ENCODE data around the gene BTBD17.

The BTBD17 gene

DNA sequence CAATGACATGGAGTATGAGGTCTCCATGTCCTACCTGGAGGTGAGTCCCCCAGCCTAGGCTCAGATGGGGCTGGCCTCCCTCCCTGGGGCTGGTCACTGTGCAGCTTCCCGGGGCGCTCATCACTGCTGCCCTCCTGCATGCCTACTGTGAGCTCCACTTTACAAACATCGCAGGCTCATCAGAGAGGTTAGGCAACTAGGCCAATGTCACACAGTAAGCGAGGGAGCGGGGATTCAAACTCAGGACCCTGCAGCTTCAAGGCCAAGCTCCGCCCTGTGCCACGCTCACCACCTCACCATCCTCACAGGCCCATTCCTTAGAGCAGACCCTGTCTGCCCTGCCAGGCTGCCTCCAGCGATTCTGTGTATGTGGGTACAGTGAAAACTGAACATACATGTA is 18.5 kb downstream of the BTBD17 start:
- no peak for DNase-seq (ENCODE audit: low read depth, low spot score)
- CTCF ChIA-PET = no interaction called here
- POLR2A ChIA-PET = interaction anchor here (0.6 kb wide), 1 partner anchor 38 kb away, joined by 3 read pairs; no protein-coding TSS in a partner anchor
- TF ChIP-seq, protein P1, sequence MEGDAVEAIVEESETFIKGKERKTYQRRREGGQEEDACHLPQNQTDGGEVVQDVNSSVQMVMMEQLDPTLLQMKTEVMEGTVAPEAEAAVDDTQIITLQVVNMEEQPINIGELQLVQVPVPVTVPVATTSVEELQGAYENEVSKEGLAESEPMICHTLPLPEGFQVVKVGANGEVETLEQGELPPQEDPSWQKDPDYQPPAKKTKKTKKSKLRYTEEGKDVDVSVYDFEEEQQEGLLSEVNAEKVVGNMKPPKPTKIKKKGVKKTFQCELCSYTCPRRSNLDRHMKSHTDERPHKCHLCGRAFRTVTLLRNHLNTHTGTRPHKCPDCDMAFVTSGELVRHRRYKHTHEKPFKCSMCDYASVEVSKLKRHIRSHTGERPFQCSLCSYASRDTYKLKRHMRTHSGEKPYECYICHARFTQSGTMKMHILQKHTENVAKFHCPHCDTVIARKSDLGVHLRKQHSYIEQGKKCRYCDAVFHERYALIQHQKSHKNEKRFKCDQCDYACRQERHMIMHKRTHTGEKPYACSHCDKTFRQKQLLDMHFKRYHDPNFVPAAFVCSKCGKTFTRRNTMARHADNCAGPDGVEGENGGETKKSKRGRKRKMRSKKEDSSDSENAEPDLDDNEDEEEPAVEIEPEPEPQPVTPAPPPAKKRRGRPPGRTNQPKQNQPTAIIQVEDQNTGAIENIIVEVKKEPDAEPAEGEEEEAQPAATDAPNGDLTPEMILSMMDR (IDR thresholded peaks at IDR 0.05; ENCODE audit: insufficient read depth, low read length, missing control alignments) = no peak
- H3K4me3 ChIP-seq (ENCODE audit: low read depth, low read length) = no peak overlapping the region

DNA sequence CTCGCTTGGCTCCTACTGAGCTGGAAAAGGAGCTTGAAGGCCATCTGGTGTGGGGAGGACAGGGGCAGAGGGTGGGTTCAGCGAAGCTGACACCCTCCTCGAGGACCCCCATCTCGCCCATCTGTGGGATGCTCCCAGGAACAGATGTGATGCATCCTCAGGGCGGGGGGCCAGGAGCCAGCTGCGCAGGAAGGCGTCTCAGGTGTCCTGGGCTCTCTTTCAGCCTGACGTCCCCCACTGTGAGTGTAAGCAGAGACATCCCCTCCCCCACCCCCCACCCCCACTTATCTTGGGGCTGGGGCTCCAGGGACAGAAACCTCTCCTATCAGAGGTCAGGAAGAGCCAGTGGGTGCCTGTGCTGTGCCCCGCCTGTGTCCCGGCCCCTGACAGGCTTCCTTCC is 19.4 kb downstream of the BTBD17 start:
- no peak for DNase-seq (ENCODE audit: low read depth, low spot score)
- TF ChIP-seq, protein P1 (IDR thresholded peaks at IDR 0.05; ENCODE audit: insufficient read depth, low read length, missing control alignments) = no peak
- ChIA-PET CTCF (no interaction called here), POLR2A (no interaction called here)
- no peak overlapping the region for H3K4me3 ChIP-seq (ENCODE audit: low read depth, low read length)

DNA sequence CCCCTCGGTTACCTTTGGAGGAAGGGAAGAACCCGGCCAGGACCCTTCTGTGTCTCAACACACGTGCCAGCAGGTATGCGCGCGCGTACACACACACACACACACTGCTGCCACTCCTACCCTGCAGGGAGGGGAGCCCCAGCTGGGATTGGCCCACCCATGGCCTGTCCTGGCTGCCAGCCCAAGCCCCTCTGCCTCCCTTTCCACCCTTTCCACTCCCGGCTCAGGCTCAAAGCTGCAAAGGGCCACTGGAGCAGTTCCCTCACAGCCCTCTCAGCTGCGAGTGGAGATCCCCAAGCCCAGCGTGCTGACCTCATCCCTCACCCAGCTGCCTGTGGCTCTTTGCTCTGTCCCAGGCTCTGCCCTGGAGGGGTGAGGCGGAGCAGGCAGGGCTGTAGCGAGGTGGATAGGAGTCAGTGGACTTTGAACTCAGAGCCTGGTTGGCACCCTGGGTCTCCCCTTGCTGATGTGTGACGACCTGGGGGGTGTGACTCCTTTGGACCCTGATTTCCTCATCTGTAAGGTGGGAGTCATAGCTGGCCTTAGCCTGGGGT is 21.1 kb downstream of the BTBD17 start:
- POLR2A ChIA-PET = no interaction called here
- CTCF ChIA-PET = no interaction called here

DNA sequence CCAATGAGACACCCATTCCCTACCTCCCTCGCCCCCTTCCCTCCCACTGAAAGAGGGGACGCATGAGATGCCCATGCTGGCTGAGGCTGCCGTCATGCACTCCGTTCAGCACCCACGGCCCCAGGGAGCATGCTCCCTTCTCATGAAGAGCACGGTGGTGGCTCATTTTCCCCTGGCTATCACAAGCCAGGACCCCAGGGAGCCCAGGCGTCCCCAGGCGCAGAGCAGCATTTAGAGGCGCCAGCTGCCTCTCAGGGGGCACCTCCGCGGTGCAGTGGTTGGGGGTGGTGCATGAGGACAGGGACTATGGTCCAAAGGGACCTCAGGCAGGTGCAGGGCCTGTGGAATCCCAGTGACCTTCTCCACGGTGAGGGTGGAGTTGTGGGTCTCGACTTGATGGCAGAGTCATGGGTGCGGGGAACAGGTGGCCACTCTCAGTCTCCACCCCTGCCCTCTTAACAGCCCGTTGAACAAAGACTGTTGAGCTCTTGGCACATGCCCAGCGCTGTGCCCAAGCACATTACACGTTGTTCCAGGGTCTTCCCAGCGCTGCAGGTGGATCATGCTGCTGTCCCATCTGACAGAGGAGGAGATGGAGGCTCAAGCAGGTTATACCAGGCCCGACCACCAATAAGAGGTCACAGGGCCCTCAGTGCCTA is 22.0 kb downstream of the BTBD17 start:
- POLR2A ChIA-PET = no interaction called here
- no peak overlapping the region for H3K4me3 ChIP-seq (ENCODE audit: low read depth, low read length)
- TF ChIP-seq, protein P1 (IDR thresholded peaks at IDR 0.05; ENCODE audit: insufficient read depth, low read length, missing control alignments) = no peak
- no peak for DNase-seq (ENCODE audit: low read depth, low spot score)
- CTCF ChIA-PET = no interaction called here

More for the DNA sequence above, 21.1 kb downstream of the BTBD17 start:
- DNase-seq (ENCODE audit: low read depth, low spot score) = no peak
- H3K4me3 ChIP-seq (ENCODE audit: low read depth, low read length) = no peak overlapping the region
- TF ChIP-seq, protein P1 (IDR thresholded peaks at IDR 0.05; ENCODE audit: insufficient read depth, low read length, missing control alignments) = no peak

DNA sequence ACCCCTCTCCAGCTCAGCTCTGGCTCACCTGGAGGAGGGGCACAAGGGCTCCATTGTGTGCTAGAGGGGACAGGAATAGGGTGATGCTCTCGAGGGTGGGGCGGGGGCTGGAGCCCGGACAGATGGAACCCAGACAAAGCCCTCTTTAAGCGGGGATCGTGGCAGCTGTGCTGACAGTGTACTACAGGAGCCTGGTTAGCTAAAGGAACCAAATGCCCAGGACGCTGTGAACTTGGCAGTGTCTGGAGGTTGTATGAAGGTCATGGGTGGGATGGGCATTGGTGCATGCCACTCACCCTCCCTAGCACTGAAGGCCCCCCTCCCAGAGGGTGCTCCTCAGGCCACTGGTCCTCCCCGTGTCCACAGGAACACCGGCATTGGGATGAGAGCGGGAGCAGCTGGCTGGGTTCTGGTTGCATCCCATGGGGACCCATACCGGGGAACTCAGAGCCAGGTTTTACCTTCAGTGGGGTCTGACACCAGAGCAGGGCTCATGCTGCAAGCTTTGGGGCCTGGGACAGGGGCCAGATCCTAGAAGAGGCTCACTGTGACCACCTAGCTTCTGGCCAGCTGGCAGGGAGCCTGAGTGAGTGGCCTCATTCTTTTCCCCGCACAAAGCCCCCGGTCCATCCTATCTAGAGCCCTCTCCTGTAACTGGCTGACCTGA is 23.7 kb downstream of the BTBD17 start:
- CTCF ChIA-PET = no interaction called here
- TF ChIP-seq, protein P1 (IDR thresholded peaks at IDR 0.05; ENCODE audit: insufficient read depth, low read length, missing control alignments) = no peak

DNA sequence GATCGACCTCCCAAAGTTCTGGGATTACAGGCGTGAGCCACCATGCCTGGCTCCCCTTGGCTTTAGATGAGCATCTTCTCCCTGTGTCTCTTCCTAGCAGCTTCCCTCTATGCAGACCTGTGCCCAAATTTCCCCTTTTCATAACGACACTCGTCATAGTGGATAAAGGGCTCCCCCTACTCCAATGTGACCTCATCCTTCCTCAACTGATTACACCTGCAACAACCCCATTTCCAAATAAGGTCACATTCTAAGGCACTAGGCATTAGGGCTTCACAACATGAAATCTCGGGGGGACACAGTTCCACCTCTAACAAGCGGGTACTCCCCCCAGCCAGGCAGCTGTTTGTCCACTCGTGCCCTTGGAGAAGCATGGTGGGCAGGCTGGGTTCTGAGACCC is 25.4 kb downstream of the BTBD17 start:
- ChIA-PET CTCF (interaction anchor here (1.3 kb wide), 1 partner anchor 121 kb away, joined by 3 read pairs; no protein-coding TSS in a partner anchor), POLR2A (no interaction called here)
- TF ChIP-seq, protein P1 (IDR thresholded peaks at IDR 0.05; ENCODE audit: insufficient read depth, low read length, missing control alignments) = no peak
- no peak overlapping the region for H3K4me3 ChIP-seq (ENCODE audit: low read depth, low read length)
- DNase-seq (ENCODE audit: low read depth, low spot score) = no peak

More for the DNA sequence above, 23.7 kb downstream of the BTBD17 start:
- H3K4me3 ChIP-seq (ENCODE audit: low read depth, low read length) = no peak overlapping the region
- DNase-seq (ENCODE audit: low read depth, low spot score) = no peak
- POLR2A ChIA-PET = no interaction called here

Measured in AG04449 (cell line).